OCI-LY7 (cell line): Measurements from ENCODE around the gene GON7. TPM values are rescaled to one million over a fixed set of nuclear protein-coding genes. Genes with fewer than 3 reads are reported as not detected.

Experiments
- BruUV-seq: library from RNA; stranded (reverse); fragments of 400-500 nt; replicated peaks from 2 replicates; lab custom pipeline; 2021; lab: Mats Ljungman, UMichigan
- CTCF ChIA-PET: fragments of 300-600 bp; sonication (Branson Sonifier 250); formaldehyde crosslinking; loops from one replicate; lab custom pipeline; 2022; ENCODE audit warnings: antibody characterized with exemption; ENCODE audit not compliant: unreplicated experiment; lab: Charles Lee
- POLR2A ChIA-PET: fragments of 300-600 bp; sonication (Branson Sonifier 250); formaldehyde crosslinking; loops from one replicate; lab custom pipeline; 2022; ENCODE audit warnings: antibody characterized with exemption; lab: Charles Lee
- DNase-seq: peaks from one replicate; pipeline ENCODE4 v3.0.0-alpha.2; 2015; ENCODE audit warnings: low spot score
- H2AFZ ChIP-seq: fragments of 200-600 bp; sonication (generic), shearing (Covaris generic); 2 replicates; pipeline ENCODE4 v1.6.1; 2014; ENCODE audit warnings: mild to moderate bottlenecking, antibody characterized with exemption, low read length, moderate library complexity
- H3K27ac ChIP-seq: fragments of 200-600 bp; sonication (generic); 2 replicates; pipeline ENCODE4 v1.5.1; 2014; ENCODE audit warnings: mixed run types, low read depth, mild to moderate bottlenecking, moderate library complexity, low read length, inconsistent platforms; ENCODE audit not compliant: poor library complexity, severe bottlenecking
- H3K36me3 ChIP-seq: fragments of 200-600 bp; sonication (generic); 2 replicates; pipeline ENCODE4 v1.6.1; 2014; ENCODE audit warnings: mild to moderate bottlenecking, antibody characterized with exemption, low read length, moderate library complexity, mixed read lengths; ENCODE audit not compliant: insufficient read depth
- H3K4me1 ChIP-seq: fragments of 200-600 bp; sonication (generic); 2 replicates; pipeline ENCODE4 v1.5.1; 2014; ENCODE audit warnings: mild to moderate bottlenecking, low read length; ENCODE audit not compliant: insufficient read depth, poor library complexity, severe bottlenecking
- H3K4me2 ChIP-seq: fragments of 200-600 bp; sonication (generic); 2 replicates; pipeline ENCODE4 v1.6.1; 2014; ENCODE audit warnings: mild to moderate bottlenecking, low read length
- H3K4me3 ChIP-seq: fragments of 200-600 bp; sonication (generic); 2 replicates; pipeline ENCODE4 v1.5.1; 2014; ENCODE audit warnings: mild to moderate bottlenecking, low read depth, low read length; ENCODE audit not compliant: poor library complexity, severe bottlenecking
- H3K79me2 ChIP-seq: fragments of 200-600 bp; sonication (generic); 2 replicates; pipeline ENCODE4 v1.6.1; 2016; ENCODE audit warnings: low read depth, mild to moderate bottlenecking, low read length, moderate library complexity, mixed read lengths; ENCODE audit not compliant: insufficient read depth
- H3K9me2 ChIP-seq: fragments of 200-600 bp; sonication (generic); 2 replicates; pipeline ENCODE4 v1.6.1; 2016; ENCODE audit warnings: mild to moderate bottlenecking, low read length, mixed read lengths; ENCODE audit not compliant: insufficient read depth
- H3K9me3 ChIP-seq: fragments of 200-600 bp; sonication (generic); 2 replicates; pipeline ENCODE4 v1.6.1; 2014; ENCODE audit warnings: mild to moderate bottlenecking, mixed run types, low read length, mixed read lengths
- H4K20me1 ChIP-seq: fragments of 200-600 bp; sonication (generic); 2 replicates; pipeline ENCODE4 v1.6.1; 2014; ENCODE audit warnings: mild to moderate bottlenecking, antibody characterized with exemption, low read length, moderate library complexity, mixed read lengths; ENCODE audit not compliant: insufficient read depth
- CTCF ChIP-seq: fragments of 200-600 bp; sonication (generic); conservative IDR thresholded peaks from 2 replicates; pipeline ENCODE4 v1.5.1; 2014; ENCODE audit warnings: mild to moderate bottlenecking, antibody characterized with exemption, low read length, moderate library complexity, mixed read lengths
- EZH2phosphoT487 ChIP-seq: fragments of 200-600 bp; sonication (generic); IDR thresholded peaks from 2 replicates; pipeline ENCODE4 v1.6.1; 2018; ENCODE audit warnings: low read depth, borderline replicate concordance, mild to moderate bottlenecking, mixed run types, antibody characterized with exemption, low read length, moderate library complexity, mixed read lengths
- intact Hi-C: fragments of 100-400 bp; cut with micrococcal nuclease; formaldehyde crosslinking; loops from one replicate; pipeline ENCODE4 v1.10.0; 2022; ENCODE audit not compliant: unreplicated experiment
- total RNA-seq, 2 experiments: library from RNA; depleted of rRNA in 1 of 2; stranded (reverse); fragments of >200 nt in 1 of 2; shearing (Covaris generic) in 1 of 2; gene quantifications; 2 replicates each; pipeline ENCODE4 v1.2.3, GENCODE V29; 2014 to 2022

Gene GON7
- total RNA-seq, 2 experiments from 2014 or later, result 27.9 to 54.8 TPM

DNA sequence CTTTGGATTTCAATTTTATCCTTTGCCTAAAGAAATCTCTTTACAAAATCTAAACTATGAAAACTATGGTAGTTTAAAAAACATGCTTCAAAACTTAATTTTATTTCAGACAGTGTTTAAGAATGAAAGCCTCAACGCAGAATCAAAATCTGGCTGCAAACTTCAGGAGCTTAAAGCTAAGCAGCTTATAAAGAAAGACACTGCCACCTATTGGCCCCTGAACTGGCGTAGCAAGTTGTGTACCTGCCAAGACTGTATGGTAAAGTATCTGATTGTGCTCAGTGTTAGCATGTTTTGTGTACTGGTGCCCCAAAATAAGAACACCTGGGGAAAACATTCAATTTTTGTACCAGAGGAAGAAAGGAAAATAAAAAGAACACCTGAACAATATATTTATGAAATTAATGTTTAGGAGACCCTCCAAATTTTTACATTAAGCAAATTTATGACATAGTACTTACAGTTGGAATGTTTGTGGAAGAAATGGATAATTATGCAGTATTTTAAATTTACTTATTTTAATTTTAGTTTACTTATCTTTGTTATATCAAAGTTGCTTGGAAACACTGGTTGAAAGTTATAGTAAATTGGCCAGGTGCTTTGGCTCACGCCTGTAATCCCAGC is 12.3 kb upstream of the GON7 start:
- H3K79me2 ChIP-seq, result no peaks in the 10 kb centered on the region
- H4K20me1 ChIP-seq, result no peaks in the 10 kb centered on the region
- H3K4me1 ChIP-seq, result no peaks in the 10 kb centered on the region
- H3K36me3 ChIP-seq, result peaks cover 92% of the 10 kb centered on the region
- H3K9me2 ChIP-seq, result no peaks in the 10 kb centered on the region
- DNase-seq, result peak; percentile 77
- no peak overlapping the region for H3K4me3 ChIP-seq
- no peaks in the 10 kb centered on the region for H3K9me3 ChIP-seq
- no TSS peak for BruUV-seq
- ChIA-PET POLR2A (no interaction called here), CTCF (interaction anchor here (0.9 kb wide), 1 partner anchor 106 kb away, joined by 6 read pairs; no protein-coding TSS in a partner anchor)
- H3K4me2 ChIP-seq, result no peak overlapping the region
- H2AFZ ChIP-seq, result no peak overlapping the region
- intact Hi-C loops, result loop anchor here (2.0 kb wide), 1 partner anchor 106 kb away; no protein-coding TSS in a partner anchor
- TF ChIP-seq CTCF, result peak; percentile 94
- no peak for TF ChIP-seq EZH2phosphoT487
- no peak overlapping the region for H3K27ac ChIP-seq

DNA sequence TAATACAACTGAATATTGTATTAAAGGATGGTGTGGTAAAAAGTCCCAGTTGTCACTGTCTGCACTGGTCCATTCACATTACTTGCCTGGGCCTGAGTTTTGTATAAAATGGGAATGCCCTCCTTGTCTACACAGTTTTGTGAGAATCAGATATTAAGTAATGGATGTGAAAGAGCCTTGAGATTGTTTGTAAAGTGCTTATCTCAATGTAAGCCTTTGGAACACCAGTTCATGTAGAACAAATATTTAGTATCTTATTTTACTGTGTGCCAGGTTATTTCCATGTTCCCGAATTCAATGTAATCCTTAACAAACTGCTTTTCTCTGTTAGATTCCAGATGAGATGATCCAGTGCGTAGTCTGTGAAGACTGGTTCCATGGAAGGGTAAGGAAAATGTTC is 7.7 kb upstream of the GON7 start:
- Histone ChIP-seq H3K4me1 (peaks cover 29% of the 10 kb centered on the region), H3K9me2 (no peaks in the 10 kb centered on the region), H3K4me2 (no peak overlapping the region), H3K9me3 (no peaks in the 10 kb centered on the region), H4K20me1 (no peaks in the 10 kb centered on the region), H3K79me2 (peaks cover 19% of the 10 kb centered on the region; the same call in 1 of the 2 replicates), H3K36me3 (peaks cover 83% of the 10 kb centered on the region), H2AFZ (no peak overlapping the region), H3K27ac (no peak overlapping the region), H3K4me3 (no peak overlapping the region)
- POLR2A ChIA-PET, result no interaction called here
- TF ChIP-seq CTCF, result no peak
- no peak for TF ChIP-seq EZH2phosphoT487
- no peak for DNase-seq
- CTCF ChIA-PET, result no interaction called here
- no TSS peak for BruUV-seq
- intact Hi-C loops, result no loop called here

DNA sequence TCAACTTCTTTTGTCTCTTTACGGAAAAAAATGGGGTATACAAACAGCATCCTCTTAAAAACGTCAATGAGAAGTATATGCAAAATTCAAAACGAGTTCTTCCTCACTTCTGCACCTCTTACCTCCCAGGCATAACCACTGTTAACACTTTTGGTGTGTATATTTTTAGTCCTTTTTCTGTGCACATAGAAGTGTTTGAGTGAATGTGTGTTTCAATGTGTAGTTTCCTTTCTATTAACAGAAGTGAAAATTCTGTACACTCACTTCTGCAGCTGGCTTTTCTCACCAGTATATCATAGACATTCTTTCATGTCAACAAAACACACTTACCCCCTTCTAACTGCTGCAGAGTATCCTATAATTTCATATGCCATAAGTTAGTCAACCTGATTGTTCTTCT is 5.6 kb upstream of the GON7 start:
- no TSS peak for BruUV-seq
- H2AFZ ChIP-seq, result no peak overlapping the region
- H3K36me3 ChIP-seq, result peaks cover 67% of the 10 kb centered on the region
- ChIA-PET POLR2A (interaction anchor here (0.5 kb wide), 1 partner anchor 54 kb away, joined by 3 read pairs; no protein-coding TSS in a partner anchor), CTCF (no interaction called here)
- H3K4me2 ChIP-seq, result peak overlapping the region; percentile 5; the same call in 1 of the 2 replicates
- H3K9me2 ChIP-seq, result no peaks in the 10 kb centered on the region
- intact Hi-C loops, result no loop called here
- TF ChIP-seq CTCF (no peak), EZH2phosphoT487 (no peak)
- peak; percentile 59 for DNase-seq
- peaks cover 41% of the 10 kb centered on the region for H3K79me2 ChIP-seq
- no peak overlapping the region for H3K4me3 ChIP-seq
- no peaks in the 10 kb centered on the region for H3K9me3 ChIP-seq
- H3K4me1 ChIP-seq, result peaks cover 45% of the 10 kb centered on the region
- no peaks in the 10 kb centered on the region for H4K20me1 ChIP-seq
- H3K27ac ChIP-seq, result peak overlapping the region; percentile 21
